GM23338 (cell line): ENCODE measurements around the gene EZH2. TPM values are rescaled to one million over a fixed set of nuclear protein-coding genes. Genes with fewer than 3 reads are reported as not detected.

Source experiments
- ATAC-seq: fragments of 200-7000 bp; cut with Tn5 transposase; 3 replicates; pipeline ENCODE4 v1.9.1; 2020
- DNase-seq: peaks from one replicate; pipeline ENCODE4 v3.0.0-alpha.2; 2015; ENCODE audit warnings: low spot score
- H2AFZ ChIP-seq: fragments of 200-600 bp; sonication (generic); 2 replicates; pipeline ENCODE4 v1.8.0; 2016; ENCODE audit warnings: antibody characterized with exemption, mild to moderate bottlenecking, moderate library complexity
- H3F3A ChIP-seq: fragments of 200-600 bp; sonication (generic); replicated peaks from 2 replicates; pipeline ENCODE4 v1.8.0; 2017; ENCODE audit warnings: antibody characterized with exemption, mixed run types, low read depth
- H3K27ac ChIP-seq: fragments of 200-600 bp; sonication (generic); 2 replicates; pipeline ENCODE4 v1.6.1; 2016; ENCODE audit warnings: low read depth
- H3K27me3 ChIP-seq: fragments of 200-600 bp; sonication (generic); 2 replicates; pipeline ENCODE4 v1.8.0; 2016; ENCODE audit warnings: mild to moderate bottlenecking, mixed run types, moderate library complexity; ENCODE audit not compliant: insufficient read depth
- H3K36me3 ChIP-seq: fragments of 200-600 bp; sonication (generic); 2 replicates; pipeline ENCODE4 v1.8.0; 2016; ENCODE audit warnings: mild to moderate bottlenecking; ENCODE audit not compliant: insufficient read depth
- H3K4me1 ChIP-seq: fragments of 200-600 bp; sonication (generic); 2 replicates; pipeline ENCODE4 v1.8.0; 2016; ENCODE audit warnings: mild to moderate bottlenecking, moderate library complexity; ENCODE audit not compliant: insufficient read depth
- H3K4me2 ChIP-seq: fragments of 200-600 bp; sonication (generic); 2 replicates; pipeline ENCODE4 v1.7.1; 2017; ENCODE audit warnings: mixed run types
- H3K4me3 ChIP-seq: fragments of 200-600 bp; sonication (generic); 2 replicates; pipeline ENCODE4 v1.6.1; 2016; ENCODE audit warnings: mixed run types
- H3K79me2 ChIP-seq: fragments of 200-600 bp; sonication (generic); replicated peaks from 2 replicates; pipeline ENCODE4 v1.8.0; 2017; ENCODE audit warnings: mild to moderate bottlenecking; ENCODE audit not compliant: insufficient read depth
- H3K9me2 ChIP-seq: fragments of 200-600 bp; sonication (generic); 2 replicates; pipeline ENCODE4 v1.8.0; 2017; ENCODE audit not compliant: insufficient read depth
- H4K20me1 ChIP-seq: fragments of 200-600 bp; sonication (generic); replicated peaks from 2 replicates; pipeline ENCODE4 v1.8.0; 2017; ENCODE audit warnings: mild to moderate bottlenecking; ENCODE audit not compliant: insufficient read depth
- H3K27ac Mint-ChIP-seq: 2 replicates; pipeline ENCODE4 v1.8.0; 2020; ENCODE audit warnings: inconsistent platforms, mild to moderate bottlenecking, moderate library complexity, mixed read lengths
- H3K27me3 Mint-ChIP-seq: 3 replicates; pipeline ENCODE4 v1.8.0; 2022; ENCODE audit warnings: low read depth, mild to moderate bottlenecking, moderate library complexity, mixed read lengths, inconsistent platforms; ENCODE audit not compliant: insufficient read depth, poor library complexity
- H3K36me3 Mint-ChIP-seq: 3 replicates; pipeline ENCODE4 v1.8.0; 2021; ENCODE audit warnings: low read depth, mild to moderate bottlenecking, inconsistent platforms, moderate library complexity, mixed read lengths
- H3K4me1 Mint-ChIP-seq: 3 replicates; pipeline ENCODE4 v1.8.0; 2020; ENCODE audit warnings: mild to moderate bottlenecking, inconsistent platforms, mixed read lengths
- H3K4me3 Mint-ChIP-seq: 3 replicates; pipeline ENCODE4 v1.8.0; 2021; ENCODE audit warnings: moderate library complexity, mild to moderate bottlenecking, inconsistent platforms, mixed read lengths
- H3K9me3 Mint-ChIP-seq: 3 replicates; pipeline ENCODE4 v1.8.0; 2020; ENCODE audit warnings: moderate library complexity, mild to moderate bottlenecking, inconsistent platforms, mixed read lengths
- CREB1 ChIP-seq: fragments of 250-450 bp; sonication (Bioruptor Pico); IDR thresholded peaks from 2 replicates; pipeline ENCODE4 v1.5.0; 2020; ENCODE audit warnings: low read depth, mild to moderate bottlenecking, moderate library complexity
- ETS1 ChIP-seq: IDR thresholded peaks from 2 replicates; pipeline ENCODE4 v1.6.1; 2016; ENCODE audit warnings: antibody characterized with exemption
- EZH2 ChIP-seq: fragments of 200-600 bp; sonication (generic); IDR thresholded peaks from one replicate; pipeline ENCODE4 v1.8.0; 2017; ENCODE audit warnings: antibody characterized with exemption, mild to moderate bottlenecking, low read depth; ENCODE audit not compliant: unreplicated experiment
- EZH2phosphoT487 ChIP-seq: fragments of 200-600 bp; sonication (generic); IDR thresholded peaks from one replicate; pipeline ENCODE4 v1.8.1; 2018; ENCODE audit warnings: antibody characterized with exemption; ENCODE audit not compliant: unreplicated experiment
- JUNB ChIP-seq: IDR thresholded peaks from one replicate; pipeline ENCODE4 v1.6.1; 2016; ENCODE audit warnings: antibody characterized with exemption; ENCODE audit not compliant: unreplicated experiment
- NANOG ChIP-seq: IDR thresholded peaks from 2 replicates; pipeline ENCODE4 v1.6.1; 2016; ENCODE audit warnings: antibody characterized with exemption, borderline replicate concordance
- POLR2AphosphoS5 ChIP-seq: IDR thresholded peaks from 2 replicates; pipeline ENCODE4 v1.6.1; 2016; ENCODE audit warnings: antibody characterized with exemption, low read depth
- REST ChIP-seq: IDR thresholded peaks from one replicate; pipeline ENCODE4 v1.6.1; 2018; ENCODE audit warnings: antibody characterized with exemption; ENCODE audit not compliant: unreplicated experiment
- STAT1 ChIP-seq: IDR thresholded peaks from one replicate; pipeline ENCODE4 v1.6.1; 2016; ENCODE audit warnings: antibody characterized with exemption; ENCODE audit not compliant: unreplicated experiment
- ZNF114 ChIP-seq: fragments of 250-450 bp; sonication (Bioruptor Pico); IDR thresholded peaks from 2 replicates; pipeline ENCODE4 v1.5.0; 2020; ENCODE audit warnings: mild to moderate bottlenecking, moderate library complexity
- ZNF462 ChIP-seq: fragments of 250-450 bp; sonication (Bioruptor Pico); IDR thresholded peaks from 2 replicates; pipeline ENCODE4 v1.5.0; 2020; ENCODE audit warnings: mild to moderate bottlenecking, moderate library complexity
- polyA plus RNA-seq: library from polyadenylated mRNA; unstranded; fragments of >200 nt; fragmentation: Nextera tagmentation; extraction: Ambion mirVana; gene quantifications from 2 replicates; pipeline ENCODE4 v1.2.1, GENCODE V29; 2016
- total RNA-seq: library from RNA; depleted of rRNA; stranded (reverse); fragments of >200 nt; shearing (Covaris generic); gene quantifications from 2 replicates; pipeline ENCODE4 v1.2.3, GENCODE V29; 2014

Gene EZH2
- total and polyA plus RNA-seq, 2 experiments from 2014 or later: 33.9 to 38.6 TPM

GRCh38 chr7:148802101-148802493 is 82.0 kb downstream of the EZH2 start:
- H3K4me3 Mint-ChIP-seq: no peak overlapping the region
- peaks cover 28% of the 10 kb centered on the region for H3K4me1 Mint-ChIP-seq
- peaks cover 10% of the 10 kb centered on the region; the same call in 1 of the 2 replicates for H3F3A ChIP-seq
- peaks cover 19% of the 10 kb centered on the region for H3K27me3 Mint-ChIP-seq
- H3K4me3 ChIP-seq: no peak overlapping the region
- TF ChIP-seq POLR2AphosphoS5: 0 out of 2 replicates have a peak, but pooled peaks have one; percentile 3
- no peak for TF ChIP-seq ZNF462
- no peak for DNase-seq
- H3K27ac Mint-ChIP-seq: peak overlapping the region; percentile 38; the same call in 1 of the 2 replicates
- no peaks in the 10 kb centered on the region for H3K9me2 ChIP-seq
- peaks cover 24% of the 10 kb centered on the region for H3K36me3 ChIP-seq
- H3K27me3 ChIP-seq: no peaks in the 10 kb centered on the region
- no peak overlapping the region for H2AFZ ChIP-seq
- peaks cover 10% of the 10 kb centered on the region; the same call in 2 of the 3 replicates for H3K9me3 Mint-ChIP-seq
- H3K4me2 ChIP-seq: no peak overlapping the region
- H3K27ac ChIP-seq: 0 out of 2 replicates have a peak overlapping the region, but pooled peaks have one; percentile 14
- H3K4me1 ChIP-seq: peaks cover 30% of the 10 kb centered on the region; the same call in 1 of the 2 replicates
- no peaks in the 10 kb centered on the region; the same call in 1 of the 2 replicates for H4K20me1 ChIP-seq
- H3K79me2 ChIP-seq: no peaks in the 10 kb centered on the region
- H3K36me3 Mint-ChIP-seq: peaks cover 71% of the 10 kb centered on the region
- ATAC-seq: no peak

- Histone ChIP-seq H3K4me1 (peaks cover 33% of the 10 kb centered on the region; the same call in 1 of the 2 replicates), H3K79me2 (no peaks in the 10 kb centered on the region; the same call in 1 of the 2 replicates), H4K20me1 (no peaks in the 10 kb centered on the region; the same call in 1 of the 2 replicates), H3K27ac (peak overlapping the region; percentile 32; the same call in 1 of the 2 replicates), H3K36me3 (peaks cover 19% of the 10 kb centered on the region), H3K4me2 (peak overlapping the region; percentile 19; the same call in 1 of the 2 replicates), H3K27me3 (no peaks in the 10 kb centered on the region), H3K4me3 (0 out of 2 replicates have a peak overlapping the region, but pooled peaks have one; percentile 5), H2AFZ (no peak overlapping the region), H3K9me2 (no peaks in the 10 kb centered on the region), H3F3A (peaks cover 10% of the 10 kb centered on the region; the same call in 1 of the 2 replicates)
- peak; percentile 14 for ATAC-seq
- Mint-ChIP-seq H3K4me1 (peaks cover 28% of the 10 kb centered on the region), H3K36me3 (peaks cover 71% of the 10 kb centered on the region), H3K27ac (peak overlapping the region; percentile 49), H3K9me3 (peaks cover 10% of the 10 kb centered on the region; the same call in 2 of the 3 replicates), H3K27me3 (peaks cover 19% of the 10 kb centered on the region), H3K4me3 (peak overlapping the region; percentile 35; the same call in 1 of the 3 replicates)
- DNase-seq: peak; percentile 34
- TF ChIP-seq EZH2phosphoT487 (no peak), ETS1 (no peak), REST (no peak), STAT1 (no peak), NANOG (no peak), ZNF114 (CRISPR knock-in tag) (no peak), EZH2 (no peak), POLR2AphosphoS5 (no peak), CREB1 (CRISPR knock-in tag) (no peak), JUNB (no peak)
Observed at GRCh38 chr7:148800677-148801076, 83.4 kb downstream of the EZH2 start.
